ENCODE results near the gene FYN. TPM values are rescaled to one million over a fixed set of nuclear protein-coding genes. Genes with fewer than 3 reads are reported as not detected.

Gene FYN
- polyA plus RNA-seq, 1 donor (not counting 4 experiments of a cell fraction or from before 2014, with no cell fraction given), result 24.7 TPM

DNA sequence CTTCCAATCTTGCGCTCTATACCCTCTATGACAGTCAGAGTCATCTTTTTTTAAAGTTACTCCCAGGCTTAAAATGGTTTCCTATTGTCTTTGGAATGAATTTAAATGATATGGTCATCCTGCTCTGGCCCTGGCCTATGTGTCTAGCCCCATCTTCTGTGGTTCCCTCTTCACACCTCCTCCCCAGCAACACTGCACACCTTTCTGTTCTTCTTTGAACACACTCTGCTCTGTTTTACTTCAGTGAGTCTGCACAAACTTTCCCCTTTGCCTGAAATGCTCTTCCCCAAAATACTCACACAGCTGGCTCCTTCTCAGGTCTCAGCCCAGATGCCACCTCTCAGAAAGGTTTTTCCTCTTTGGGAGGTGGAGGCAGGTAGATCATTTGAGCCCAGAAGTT lies 132.7 kb downstream of the FYN start:
- Histone ChIP-seq H3K27me3 (ENCODE audit: control insufficient read depth, extremely low read depth, insufficient read depth, low read length) (no peaks in the 10 kb centered on the region), H4K20me1 (ENCODE audit: control insufficient read depth, extremely low read depth, insufficient read depth, low read length) (peaks cover 2% of the 10 kb centered on the region), H3K9me3 (ENCODE audit: control insufficient read depth, low read depth, low read length) (no peaks in the 10 kb centered on the region), H3K79me2 (ENCODE audit: control insufficient read depth, insufficient read depth, low read length) (no peaks in the 10 kb centered on the region), H3K36me3 (ENCODE audit: control insufficient read depth in 2 of 2, extremely low read depth in 1 of 2, insufficient read depth in 2 of 2, low read length in 2 of 2) (no peaks in the 10 kb centered on the region), H3K9me1 (ENCODE audit: control insufficient read depth, extremely low read depth, insufficient read depth, low read length) (no peaks in the 10 kb centered on the region), H3K4me1 (ENCODE audit: control insufficient read depth, extremely low read depth, insufficient read depth, low read length) (peaks cover 25% of the 10 kb centered on the region), H2AFZ (ENCODE audit: control insufficient read depth, low read length) (no peak overlapping the region), H3K4me2 (ENCODE audit: control insufficient read depth, extremely low read depth, insufficient read depth, low read depth, low read length) (no peak overlapping the region), H3K4me3 (ENCODE audit: control insufficient read depth in 2 of 3, extremely low read depth in 1 of 3, insufficient read depth in 2 of 3, low read depth in 1 of 3, low read length in 3 of 3) (no peak overlapping the region), H3K9ac (ENCODE audit: control insufficient read depth, extremely low read depth, insufficient read depth, low read length) (no peak overlapping the region), H3K27ac (ENCODE audit: control insufficient read depth, insufficient read depth, low read length) (no peak overlapping the region)
- FAIRE-seq (no peak), DNase-seq (ENCODE audit: low read depth, low spot score) (no peak)
- no peak for TF ChIP-seq EZH2 (IDR thresholded peaks at IDR 0.05; ENCODE audit: low read length)
- TF ChIP-seq, protein P1, sequence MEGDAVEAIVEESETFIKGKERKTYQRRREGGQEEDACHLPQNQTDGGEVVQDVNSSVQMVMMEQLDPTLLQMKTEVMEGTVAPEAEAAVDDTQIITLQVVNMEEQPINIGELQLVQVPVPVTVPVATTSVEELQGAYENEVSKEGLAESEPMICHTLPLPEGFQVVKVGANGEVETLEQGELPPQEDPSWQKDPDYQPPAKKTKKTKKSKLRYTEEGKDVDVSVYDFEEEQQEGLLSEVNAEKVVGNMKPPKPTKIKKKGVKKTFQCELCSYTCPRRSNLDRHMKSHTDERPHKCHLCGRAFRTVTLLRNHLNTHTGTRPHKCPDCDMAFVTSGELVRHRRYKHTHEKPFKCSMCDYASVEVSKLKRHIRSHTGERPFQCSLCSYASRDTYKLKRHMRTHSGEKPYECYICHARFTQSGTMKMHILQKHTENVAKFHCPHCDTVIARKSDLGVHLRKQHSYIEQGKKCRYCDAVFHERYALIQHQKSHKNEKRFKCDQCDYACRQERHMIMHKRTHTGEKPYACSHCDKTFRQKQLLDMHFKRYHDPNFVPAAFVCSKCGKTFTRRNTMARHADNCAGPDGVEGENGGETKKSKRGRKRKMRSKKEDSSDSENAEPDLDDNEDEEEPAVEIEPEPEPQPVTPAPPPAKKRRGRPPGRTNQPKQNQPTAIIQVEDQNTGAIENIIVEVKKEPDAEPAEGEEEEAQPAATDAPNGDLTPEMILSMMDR (optimal IDR thresholded peaks at IDR 0.05 in 1 of 3, IDR thresholded peaks at IDR 0.05 in 1 of 3, conservative IDR thresholded peaks at IDR 0.05 in 1 of 3; ENCODE audit: extremely low read depth in 1 of 3, insufficient read depth in 2 of 3, low read length in 3 of 3), result no peak
- dilution Hi-C loops (cut with MboI; ENCODE audit: extremely low pct_ligation_motif_present, low sequenced_read_pairs), result no loop called here

DNA sequence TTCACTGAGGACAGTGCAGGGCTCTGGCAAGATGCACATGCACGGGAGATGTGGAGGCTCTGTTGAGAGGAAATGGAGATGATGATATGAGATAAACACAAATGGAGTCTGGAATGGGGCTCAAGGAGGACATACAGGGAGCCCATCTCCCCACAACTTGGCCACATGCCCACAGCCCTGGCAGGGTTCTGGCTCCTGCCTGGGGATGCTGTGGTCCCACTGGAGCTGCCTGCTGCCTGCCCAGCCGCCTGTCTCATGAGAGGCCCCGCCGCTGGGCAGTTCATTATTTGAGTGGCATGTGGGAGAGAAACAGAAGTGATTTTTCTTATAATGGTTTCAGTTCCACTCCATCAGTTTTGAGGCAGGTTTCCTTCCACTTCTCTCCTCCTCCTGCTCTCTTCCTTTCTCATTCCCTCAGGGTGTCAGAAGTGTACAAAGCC lies 134.0 kb downstream of the FYN start:
- Histone ChIP-seq H2AFZ (ENCODE audit: control insufficient read depth, low read length) (no peak overlapping the region), H3K36me3 (ENCODE audit: control insufficient read depth in 2 of 2, extremely low read depth in 1 of 2, insufficient read depth in 2 of 2, low read length in 2 of 2) (no peaks in the 10 kb centered on the region), H3K4me3 (ENCODE audit: control insufficient read depth in 2 of 3, extremely low read depth in 1 of 3, insufficient read depth in 2 of 3, low read depth in 1 of 3, low read length in 3 of 3) (no peak overlapping the region), H3K9me3 (ENCODE audit: control insufficient read depth, low read depth, low read length) (no peaks in the 10 kb centered on the region), H4K20me1 (ENCODE audit: control insufficient read depth, extremely low read depth, insufficient read depth, low read length) (no peaks in the 10 kb centered on the region), H3K9ac (ENCODE audit: control insufficient read depth, extremely low read depth, insufficient read depth, low read length) (no peak overlapping the region), H3K27me3 (ENCODE audit: control insufficient read depth, extremely low read depth, insufficient read depth, low read length) (no peaks in the 10 kb centered on the region), H3K4me2 (ENCODE audit: control insufficient read depth, extremely low read depth, insufficient read depth, low read depth, low read length) (no peak overlapping the region), H3K27ac (ENCODE audit: control insufficient read depth, insufficient read depth, low read length) (no peak overlapping the region), H3K79me2 (ENCODE audit: control insufficient read depth, insufficient read depth, low read length) (no peaks in the 10 kb centered on the region), H3K4me1 (ENCODE audit: control insufficient read depth, extremely low read depth, insufficient read depth, low read length) (peaks cover 25% of the 10 kb centered on the region), H3K9me1 (ENCODE audit: control insufficient read depth, extremely low read depth, insufficient read depth, low read length) (no peaks in the 10 kb centered on the region)
- no peak for TF ChIP-seq EZH2 (IDR thresholded peaks at IDR 0.05; ENCODE audit: low read length)
- TF ChIP-seq, protein P1 (optimal IDR thresholded peaks at IDR 0.05 in 1 of 3, IDR thresholded peaks at IDR 0.05 in 1 of 3, conservative IDR thresholded peaks at IDR 0.05 in 1 of 3; ENCODE audit: extremely low read depth in 1 of 3, insufficient read depth in 2 of 3, low read length in 3 of 3), result no peak
- FAIRE-seq (no peak), DNase-seq (ENCODE audit: low read depth, low spot score) (no peak)
- dilution Hi-C loops (cut with MboI; ENCODE audit: extremely low pct_ligation_motif_present, low sequenced_read_pairs), result no loop called here
